Kidney epithelial cell (primary cell): ENCODE measurements around the gene BTBD9. TPM values are rescaled to one million over a fixed set of nuclear protein-coding genes. Genes with fewer than 3 reads are reported as not detected.

Experiments used
- DNase-seq: peaks from one replicate; pipeline ENCODE4 v3.0.0-alpha.2; 2010; ENCODE audit warnings: low read depth
- H3K27me3 ChIP-seq: 2 replicates; pipeline ENCODE4 v1.6.0; 2011; ENCODE audit warnings: low read length; ENCODE audit not compliant: control insufficient read depth, insufficient read depth
- H3K36me3 ChIP-seq: 2 replicates; pipeline ENCODE4 v1.5.1; 2011; ENCODE audit warnings: low read length; ENCODE audit not compliant: control insufficient read depth, insufficient read depth
- H3K4me3 ChIP-seq: 2 replicates; pipeline ENCODE4 v1.5.1; 2011; ENCODE audit warnings: low read depth, mild to moderate bottlenecking, control low read depth, low read length
- CTCF ChIP-seq: IDR thresholded peaks from 2 replicates; pipeline ENCODE4 v1.5.1; 2011; ENCODE audit warnings: mild to moderate bottlenecking, moderate library complexity, low read length, control low read depth, inconsistent platforms; ENCODE audit not compliant: insufficient read depth, poor library complexity, severe bottlenecking
- total RNA-seq: library from RNA; depleted of rRNA; stranded (reverse); fragments of >200 nt; gene quantifications from 2 replicates; pipeline ENCODE4 v1.2.3, GENCODE V29; 2015

BTBD9 gene
- total RNA-seq, 1 donor from 2014 or later, result 7.3 TPM

DNA sequence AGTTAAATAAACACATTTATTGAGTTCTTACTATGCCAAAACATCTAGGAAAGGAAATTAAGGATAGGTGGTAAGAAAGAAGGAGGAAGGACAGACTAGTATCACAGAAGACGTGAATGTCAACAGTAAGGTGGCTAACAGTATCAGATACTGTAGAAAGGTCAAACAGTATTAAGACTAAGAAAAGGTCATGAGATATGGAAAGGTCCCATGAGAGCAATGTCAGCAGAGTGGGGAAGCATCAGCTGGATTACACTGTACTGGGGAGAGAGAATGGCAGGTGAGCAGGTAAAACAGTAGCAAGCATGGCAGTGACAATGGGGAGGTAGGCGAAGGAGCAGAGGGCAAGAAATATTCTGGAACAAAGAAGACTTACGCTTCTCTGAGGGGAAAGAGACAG lies 45.2 kb upstream of the BTBD9 start:
- no peak for TF ChIP-seq CTCF
- no peak for DNase-seq
- Histone ChIP-seq H3K27me3 (no peaks in the 10 kb centered on the region), H3K36me3 (no peaks in the 10 kb centered on the region), H3K4me3 (no peak overlapping the region)

DNA sequence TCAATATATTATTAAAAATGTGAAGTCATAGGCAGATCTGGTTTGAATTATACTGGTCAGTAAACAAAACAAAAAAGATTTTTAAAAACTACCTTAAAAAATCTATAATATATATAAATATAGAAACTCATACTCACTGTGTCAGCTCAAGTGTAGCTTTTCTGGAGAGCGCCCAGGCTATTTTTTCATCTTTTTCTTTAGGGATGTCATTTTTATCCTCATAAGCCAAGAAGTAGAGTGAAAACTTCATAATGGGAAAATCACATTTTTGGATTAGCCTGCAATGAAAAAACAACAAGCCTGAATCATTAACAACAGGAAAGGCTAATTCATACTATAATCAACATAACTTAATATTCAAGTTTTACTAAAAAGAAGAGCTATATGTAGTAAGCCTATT lies 44.5 kb upstream of the BTBD9 start:
- TF ChIP-seq CTCF, result no peak
- no peaks in the 10 kb centered on the region for H3K27me3 ChIP-seq
- no peak for DNase-seq
- no peak overlapping the region for H3K4me3 ChIP-seq
- H3K36me3 ChIP-seq, result no peaks in the 10 kb centered on the region

- Histone ChIP-seq H3K36me3 (no peaks in the 10 kb centered on the region), H3K27me3 (no peaks in the 10 kb centered on the region), H3K4me3 (no peak overlapping the region)
- TF ChIP-seq CTCF, result no peak
- no peak for DNase-seq
These were observed 42.1 kb upstream of the BTBD9 start for GRCh38 chr6:38681850-38682249.

DNA sequence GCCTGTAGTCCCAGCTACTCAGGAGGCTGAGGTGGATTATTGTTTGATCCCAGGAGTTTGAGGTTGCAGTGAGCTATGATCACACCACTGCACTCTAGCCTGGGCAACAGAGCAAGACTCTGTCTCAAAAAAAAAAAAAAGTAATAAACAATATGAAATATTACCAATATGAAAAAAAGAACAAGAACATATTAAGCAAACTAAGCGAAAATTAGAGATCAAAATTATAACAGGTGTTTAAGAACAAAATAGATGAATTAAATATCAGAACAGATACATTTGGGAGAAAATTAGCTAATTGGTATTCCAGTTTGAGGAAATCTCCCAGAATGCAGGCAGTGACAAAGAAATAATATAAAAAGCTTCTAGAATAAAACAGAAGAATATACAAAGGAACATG lies 39.9 kb upstream of the BTBD9 start:
- Histone ChIP-seq H3K27me3 (no peaks in the 10 kb centered on the region), H3K4me3 (no peak overlapping the region), H3K36me3 (no peaks in the 10 kb centered on the region)
- DNase-seq, result no peak
- TF ChIP-seq CTCF, result no peak

DNA sequence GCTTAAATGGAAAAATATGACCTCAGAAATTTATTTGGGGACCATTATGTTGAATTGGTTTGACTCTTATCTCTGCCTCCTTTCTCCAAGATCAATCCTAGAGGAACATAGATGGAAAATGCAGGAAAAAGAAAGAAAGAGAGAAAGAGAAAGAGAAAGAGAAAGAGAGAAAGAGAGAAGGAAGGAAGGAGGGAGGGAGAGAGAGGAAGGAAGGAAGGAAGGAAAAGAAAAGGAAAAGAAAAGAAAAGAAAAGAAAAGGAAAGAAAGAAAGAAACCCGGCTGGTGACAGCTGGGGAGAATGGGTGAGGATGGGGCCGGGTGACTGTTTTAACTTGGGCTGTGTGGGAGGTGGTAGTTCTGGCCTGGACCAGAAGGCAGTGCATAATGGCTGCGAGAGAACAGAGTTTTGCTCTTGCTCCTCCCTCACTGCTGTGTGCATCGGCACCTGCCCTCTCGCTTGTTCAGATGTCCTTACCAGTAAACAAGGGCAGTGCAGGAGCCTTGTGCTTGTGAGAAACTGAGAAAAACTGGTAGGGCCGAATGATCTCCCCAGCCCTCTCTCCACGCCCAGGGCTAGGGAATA lies 38.5 kb upstream of the BTBD9 start:
- H3K36me3 ChIP-seq, result no peaks in the 10 kb centered on the region
- no peak overlapping the region for H3K4me3 ChIP-seq
- no peaks in the 10 kb centered on the region for H3K27me3 ChIP-seq
- DNase-seq, result no peak
- TF ChIP-seq CTCF, result no peak

DNA sequence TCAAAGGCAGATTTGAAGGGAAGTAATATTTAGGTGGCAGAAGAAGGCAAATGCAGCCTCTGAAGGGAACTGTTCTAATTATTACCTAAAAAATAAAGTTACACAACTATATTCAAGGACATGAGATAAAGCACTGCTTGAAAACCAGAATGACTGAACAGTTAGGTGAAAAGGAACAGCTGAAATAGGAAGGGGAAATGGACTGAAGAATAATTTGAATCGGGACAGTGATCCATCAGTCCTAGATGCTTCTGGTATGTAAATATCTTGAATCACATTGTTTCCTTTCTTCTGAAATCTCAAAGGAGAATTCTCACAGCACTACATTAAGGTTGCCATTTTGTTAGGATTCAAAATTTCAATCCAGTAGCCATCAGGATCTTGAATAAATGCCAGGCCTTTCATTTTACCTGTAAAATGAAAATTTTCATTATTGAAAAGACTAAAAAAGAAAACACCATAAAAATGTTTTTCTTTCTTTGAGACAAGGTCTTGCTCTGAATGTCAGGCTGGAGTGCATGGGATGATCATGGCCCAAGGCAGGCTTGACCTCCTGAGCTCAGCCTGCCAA lies 37.3 kb upstream of the BTBD9 start:
- TF ChIP-seq CTCF, result no peak
- DNase-seq, result no peak
- H3K36me3 ChIP-seq, result no peaks in the 10 kb centered on the region
- no peaks in the 10 kb centered on the region for H3K27me3 ChIP-seq
- H3K4me3 ChIP-seq, result no peak overlapping the region
